MG63 (cell line): ENCODE data around the gene PTPRN2. TPM values are rescaled to one million over a fixed set of nuclear protein-coding genes. Genes with fewer than 3 reads are reported as not detected.
"Not testable (repeated sequence)": the region's sequence is repeated elsewhere in the genome, so short reads cannot be mapped to it uniquely, and the experiment has no call there.

Experiments
- DNase-seq: peaks from one replicate; pipeline ENCODE4 v3.0.0-alpha.2; 2020
- H3K27me3 ChIP-seq: fragments of 250-450 bp; sonication (Bioruptor Pico); 2 replicates; pipeline ENCODE4 v1.5.1; 2020; ENCODE audit warnings: mild to moderate bottlenecking, moderate library complexity
- H3K36me3 ChIP-seq: fragments of 250-450 bp; sonication (Bioruptor Pico); 2 replicates; pipeline ENCODE4 v1.5.1; 2020; ENCODE audit warnings: mild to moderate bottlenecking, moderate library complexity
- H3K4me3 ChIP-seq: fragments of 250-450 bp; sonication (Bioruptor Pico); 2 replicates; pipeline ENCODE4 v1.5.1; 2020; ENCODE audit warnings: mild to moderate bottlenecking, moderate library complexity
- H3K9me3 ChIP-seq: fragments of 250-450 bp; sonication (Bioruptor Pico); 2 replicates; pipeline ENCODE4 v1.5.1; 2020; ENCODE audit warnings: mild to moderate bottlenecking, moderate library complexity
- total RNA-seq: library from RNA; depleted of rRNA; stranded (reverse); fragments of >200 nt; shearing (Covaris generic); gene quantifications from 2 replicates; pipeline ENCODE4 v1.2.3, GENCODE V29; 2014; ENCODE audit warnings: low replicate concordance

Gene PTPRN2
- total RNA-seq, 1 experiment from 2014 or later: 0.16 TPM

DNA sequence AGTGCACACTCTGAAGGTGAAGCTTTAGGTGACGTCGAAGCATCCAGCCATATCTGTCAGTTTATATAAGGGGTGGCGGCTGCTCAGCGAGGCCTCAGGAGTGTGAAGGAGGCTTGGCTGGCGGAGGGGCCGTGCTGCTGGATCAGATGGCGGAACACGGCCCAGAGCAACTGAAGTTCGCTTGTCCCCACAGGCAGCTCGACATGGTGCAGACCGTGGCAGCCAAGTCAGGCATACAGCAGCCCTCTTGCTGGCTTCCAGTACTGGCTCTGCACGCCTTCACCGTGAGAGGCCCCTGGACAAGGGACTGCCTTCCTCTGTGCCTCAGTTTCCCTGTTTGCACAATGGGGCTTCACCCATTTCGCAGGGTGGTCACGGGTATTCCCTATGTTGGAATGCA lies 807.3 kb downstream of the PTPRN2 start:
- H3K9me3 ChIP-seq: no peaks in the 10 kb centered on the region
- no peak for DNase-seq
- no peak overlapping the region for H3K4me3 ChIP-seq
- no peaks in the 10 kb centered on the region for H3K27me3 ChIP-seq
- no peaks in the 10 kb centered on the region for H3K36me3 ChIP-seq

DNA sequence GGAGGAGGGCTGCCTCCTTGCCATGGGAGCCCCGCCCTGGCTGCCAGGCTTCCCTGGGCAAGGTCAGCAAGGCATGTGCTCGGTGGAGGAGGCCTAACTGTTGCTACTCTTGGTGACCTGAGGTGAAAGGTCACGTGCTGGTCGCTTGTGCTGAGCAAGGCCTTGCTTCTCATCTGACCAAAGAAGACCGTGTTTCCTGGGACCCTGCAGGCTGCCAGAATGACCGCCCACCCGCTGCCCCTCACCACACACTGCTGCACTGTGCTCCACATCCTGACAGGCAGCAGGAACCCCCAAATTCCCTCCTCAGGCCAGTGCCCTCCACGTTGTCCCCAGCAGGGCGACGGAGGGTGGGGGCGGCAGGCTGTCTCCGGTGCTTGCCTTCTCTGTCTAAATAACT lies 808.4 kb downstream of the PTPRN2 start:
- Histone ChIP-seq H3K27me3 (no peaks in the 10 kb centered on the region), H3K9me3 (no peaks in the 10 kb centered on the region), H3K4me3 (no peak overlapping the region), H3K36me3 (no peaks in the 10 kb centered on the region)
- DNase-seq: no peak

- H3K4me3 ChIP-seq, DNase-seq, H3K36me3 ChIP-seq, H3K9me3 ChIP-seq, H3K27me3 ChIP-seq: not testable (repeated sequence)
Observed at GRCh38 chr7:157777194-157777762, 810.3 kb downstream of the PTPRN2 start.

DNA sequence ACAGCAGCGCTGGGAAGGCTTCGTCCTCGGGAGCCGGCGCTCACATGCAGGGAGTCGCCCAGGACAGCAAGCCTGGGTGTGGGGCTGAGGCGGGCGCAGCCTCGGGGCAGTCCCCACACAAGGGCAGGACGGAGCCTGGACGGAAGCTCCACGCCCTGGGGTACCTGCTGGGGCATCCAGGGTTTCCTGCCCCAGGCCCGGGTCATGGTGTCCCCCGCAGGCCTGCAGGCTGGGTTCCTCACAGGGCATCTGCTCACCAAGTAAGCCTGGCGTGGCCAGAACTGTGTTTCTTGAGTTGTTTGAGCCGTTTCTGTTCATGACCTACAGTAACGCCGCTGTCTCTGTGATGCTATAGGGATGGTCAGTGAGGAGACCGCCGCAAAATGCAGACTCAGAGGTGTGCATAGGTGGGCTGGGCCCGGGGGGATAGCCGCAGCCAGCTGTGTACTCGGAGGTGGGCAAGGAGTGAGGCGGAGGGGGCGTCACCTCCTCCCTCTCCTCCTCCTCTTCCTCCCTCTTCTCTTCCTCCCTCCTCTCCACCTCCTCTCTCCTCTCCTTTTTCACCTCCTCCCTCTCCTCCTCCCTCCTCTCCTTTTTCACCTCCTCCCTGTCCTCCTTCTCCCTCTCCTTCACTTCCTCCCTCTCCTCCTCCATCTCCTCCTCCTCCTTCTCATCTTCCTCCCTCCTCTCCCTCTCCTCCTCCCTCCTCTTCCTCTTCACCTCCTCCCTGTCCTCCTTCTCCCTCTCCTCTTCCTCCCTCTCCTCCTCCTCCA lies 811.9 kb downstream of the PTPRN2 start:
- Histone ChIP-seq H3K27me3 (no peaks in the 10 kb centered on the region), H3K36me3 (no peaks in the 10 kb centered on the region), H3K9me3 (no peaks in the 10 kb centered on the region), H3K4me3 (no peak overlapping the region)
- no peak for DNase-seq

DNA sequence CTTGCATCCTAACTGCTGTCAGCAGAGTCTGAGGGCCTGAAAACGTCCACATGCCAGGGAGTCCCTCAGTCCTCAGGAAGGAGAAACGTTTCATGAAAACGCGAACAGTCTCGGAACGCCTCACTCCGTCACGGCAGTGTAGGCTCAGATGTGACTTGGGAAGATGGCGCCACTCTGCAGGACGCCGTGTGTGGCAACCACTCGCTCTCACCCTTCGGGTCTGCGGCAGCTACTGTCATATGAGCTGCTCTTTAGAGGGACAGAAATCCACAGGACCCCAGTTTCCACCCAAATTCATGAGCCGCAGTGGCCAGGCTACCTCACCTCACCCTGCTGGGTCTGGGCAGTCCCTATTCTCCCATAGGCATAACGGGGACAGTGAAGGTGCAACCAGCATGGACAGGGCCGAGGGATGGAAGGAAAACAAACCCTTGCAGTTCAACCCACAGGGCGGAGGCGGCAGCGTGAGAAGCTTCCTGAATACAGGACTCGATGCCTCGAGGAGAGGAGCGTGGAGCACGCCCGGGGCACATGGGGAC lies 812.5 kb downstream of the PTPRN2 start:
- H3K9me3 ChIP-seq: no peaks in the 10 kb centered on the region

GRCh38 chr7:157774495-157774894 lies 813.1 kb downstream of the PTPRN2 start:
- Histone ChIP-seq H3K9me3 (no peaks in the 10 kb centered on the region), H3K36me3 (no peaks in the 10 kb centered on the region), H3K27me3 (no peaks in the 10 kb centered on the region), H3K4me3 (no peak overlapping the region)
- DNase-seq: no peak

More for the DNA sequence above, 812.5 kb downstream of the PTPRN2 start:
- no peak for DNase-seq
- no peak overlapping the region for H3K4me3 ChIP-seq
- no peaks in the 10 kb centered on the region for H3K27me3 ChIP-seq
- H3K36me3 ChIP-seq: no peaks in the 10 kb centered on the region

DNA sequence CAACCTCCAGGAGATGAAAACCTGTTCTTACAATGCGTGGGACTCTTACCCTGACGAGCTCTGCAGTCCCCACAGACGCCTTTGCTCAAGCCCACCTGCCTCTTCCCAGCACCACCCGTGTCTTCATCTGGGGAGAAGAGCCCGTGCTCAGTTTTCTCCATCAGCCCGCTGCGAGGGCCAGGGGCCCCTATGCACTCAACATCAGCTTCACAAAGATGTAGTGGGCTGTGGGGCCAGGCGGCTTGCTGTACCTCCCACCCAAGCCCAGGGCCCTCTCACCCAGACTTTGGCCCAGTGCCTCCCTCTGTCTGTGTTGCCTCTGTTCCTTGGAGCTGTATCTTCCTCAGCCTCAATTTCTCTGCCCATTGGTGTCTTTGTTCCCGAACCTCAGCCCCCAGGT lies 814.3 kb downstream of the PTPRN2 start:
- DNase-seq: no peak
- no peaks in the 10 kb centered on the region for H3K36me3 ChIP-seq
- no peaks in the 10 kb centered on the region for H3K9me3 ChIP-seq
- H3K27me3 ChIP-seq: no peaks in the 10 kb centered on the region
- H3K4me3 ChIP-seq: no peak overlapping the region

DNA sequence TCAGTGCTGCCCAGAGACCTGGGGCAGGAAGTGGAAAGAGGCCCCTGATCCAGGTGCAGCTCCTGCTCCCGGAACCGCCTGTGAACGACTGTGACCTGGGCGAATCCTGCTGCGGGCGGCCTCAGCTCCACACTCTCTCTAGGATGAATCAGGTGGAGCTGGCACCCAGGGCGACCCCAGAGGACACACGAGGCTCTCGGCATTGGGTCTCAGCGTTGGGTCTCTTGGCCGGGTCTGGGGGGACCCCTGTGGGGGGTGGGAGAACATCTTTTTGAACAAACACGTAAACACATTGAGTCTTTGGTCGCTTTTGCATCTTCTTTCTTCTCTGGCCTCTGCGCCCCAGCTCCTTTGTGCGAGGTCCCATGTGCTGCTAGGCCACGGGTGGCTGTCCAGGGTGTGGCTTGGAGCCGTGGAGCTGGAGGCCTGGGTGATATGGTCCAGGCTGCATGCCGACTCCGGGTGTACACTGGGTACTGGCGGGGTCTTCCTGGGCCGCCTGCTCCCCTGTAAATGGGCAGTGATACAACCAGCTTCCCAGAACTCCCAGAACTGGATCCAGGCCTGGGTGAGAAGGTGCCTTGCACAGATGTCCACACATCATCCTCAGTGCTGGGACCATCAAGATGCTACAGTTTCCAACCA lies 815.0 kb downstream of the PTPRN2 start:
- H3K36me3 ChIP-seq: no peaks in the 10 kb centered on the region
- no peak for DNase-seq
- no peaks in the 10 kb centered on the region for H3K27me3 ChIP-seq
- H3K9me3 ChIP-seq: no peaks in the 10 kb centered on the region
- no peak overlapping the region for H3K4me3 ChIP-seq

DNA sequence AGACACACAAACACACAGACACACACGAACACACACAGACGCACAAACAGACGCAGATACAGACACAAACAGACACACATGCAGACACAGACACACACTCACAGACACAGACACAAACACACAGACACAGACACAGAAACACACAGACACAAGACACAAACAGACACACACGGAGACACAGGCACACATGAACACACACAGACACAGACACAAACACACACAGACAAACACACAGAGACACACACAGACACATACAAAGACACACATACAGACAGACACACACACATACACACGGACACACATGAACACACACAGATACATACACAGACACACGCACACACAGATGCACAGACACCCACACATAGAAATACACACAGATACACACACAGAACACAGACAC lies 815.9 kb downstream of the PTPRN2 start:
- no peak for DNase-seq
- H3K9me3 ChIP-seq: no peaks in the 10 kb centered on the region
- no peak overlapping the region for H3K4me3 ChIP-seq

DNA sequence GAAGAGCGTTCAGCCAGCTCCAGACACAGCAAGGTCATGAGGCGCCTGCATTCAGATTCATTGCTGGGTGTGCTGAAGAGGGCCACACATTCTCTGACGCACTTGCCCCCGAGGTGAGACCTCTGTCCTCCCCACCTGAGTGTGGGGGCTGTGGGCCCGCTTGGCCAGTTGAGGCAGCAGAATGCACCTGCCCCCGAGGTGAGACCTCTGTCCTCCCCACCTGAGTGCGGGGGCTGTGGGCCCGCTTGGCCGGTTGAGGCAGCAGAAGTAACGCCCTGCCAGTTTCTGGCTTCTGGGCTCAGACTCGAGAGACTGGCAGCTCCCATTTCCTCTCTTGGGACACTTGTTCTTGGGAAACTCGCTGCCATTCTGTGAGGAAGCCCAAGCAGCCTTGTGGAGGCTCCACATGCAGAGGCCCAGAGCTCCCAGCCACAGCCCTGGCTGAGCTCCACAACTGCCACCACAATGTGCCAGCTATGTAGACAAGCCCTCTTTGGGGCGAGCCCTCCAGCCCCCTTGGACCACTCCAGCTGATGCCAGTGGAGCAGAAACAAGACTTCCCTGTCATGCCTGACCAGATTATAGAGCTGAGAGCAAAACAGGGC lies 816.8 kb downstream of the PTPRN2 start:
- no peaks in the 10 kb centered on the region for H3K36me3 ChIP-seq
- no peaks in the 10 kb centered on the region for H3K27me3 ChIP-seq
- H3K9me3 ChIP-seq: no peaks in the 10 kb centered on the region
- H3K4me3 ChIP-seq: no peak overlapping the region
- DNase-seq: no peak

More for the DNA sequence above, 815.9 kb downstream of the PTPRN2 start:
- no peaks in the 10 kb centered on the region for H3K36me3 ChIP-seq
- no peaks in the 10 kb centered on the region for H3K27me3 ChIP-seq

GRCh38 chr7:157769526-157770215 lies 818.0 kb downstream of the PTPRN2 start:
- Histone ChIP-seq H3K27me3 (no peaks in the 10 kb centered on the region), H3K36me3 (no peaks in the 10 kb centered on the region), H3K9me3 (no peaks in the 10 kb centered on the region), H3K4me3 (no peak overlapping the region)
- DNase-seq: no peak

- no peaks in the 10 kb centered on the region for H3K9me3 ChIP-seq
- no peaks in the 10 kb centered on the region for H3K36me3 ChIP-seq
- DNase-seq: no peak
- H3K27me3 ChIP-seq: no peaks in the 10 kb centered on the region
- no peak overlapping the region for H3K4me3 ChIP-seq
Observed at GRCh38 chr7:157769086-157769485, 818.5 kb downstream of the PTPRN2 start.

- no peak for DNase-seq
- H3K9me3 ChIP-seq: no peaks in the 10 kb centered on the region
- no peak overlapping the region for H3K4me3 ChIP-seq
Observed at GRCh38 chr7:157768198-157768597, 819.4 kb downstream of the PTPRN2 start.

GRCh38 chr7:157767506-157768197 lies 820.0 kb downstream of the PTPRN2 start:
- H3K27me3 ChIP-seq: no peaks in the 10 kb centered on the region
- no peaks in the 10 kb centered on the region for H3K36me3 ChIP-seq
- no peak overlapping the region for H3K4me3 ChIP-seq
- no peak for DNase-seq
- no peaks in the 10 kb centered on the region for H3K9me3 ChIP-seq

More at GRCh38 chr7:157768198-157768597, 819.4 kb downstream of the PTPRN2 start:
- H3K27me3 ChIP-seq: no peaks in the 10 kb centered on the region
- no peaks in the 10 kb centered on the region for H3K36me3 ChIP-seq

GRCh38 chr7:157766098-157766497 lies 821.5 kb downstream of the PTPRN2 start:
- DNase-seq: no peak
- H3K36me3 ChIP-seq: no peaks in the 10 kb centered on the region
- no peaks in the 10 kb centered on the region for H3K27me3 ChIP-seq
- H3K9me3 ChIP-seq: no peaks in the 10 kb centered on the region
- H3K4me3 ChIP-seq: no peak overlapping the region

DNA sequence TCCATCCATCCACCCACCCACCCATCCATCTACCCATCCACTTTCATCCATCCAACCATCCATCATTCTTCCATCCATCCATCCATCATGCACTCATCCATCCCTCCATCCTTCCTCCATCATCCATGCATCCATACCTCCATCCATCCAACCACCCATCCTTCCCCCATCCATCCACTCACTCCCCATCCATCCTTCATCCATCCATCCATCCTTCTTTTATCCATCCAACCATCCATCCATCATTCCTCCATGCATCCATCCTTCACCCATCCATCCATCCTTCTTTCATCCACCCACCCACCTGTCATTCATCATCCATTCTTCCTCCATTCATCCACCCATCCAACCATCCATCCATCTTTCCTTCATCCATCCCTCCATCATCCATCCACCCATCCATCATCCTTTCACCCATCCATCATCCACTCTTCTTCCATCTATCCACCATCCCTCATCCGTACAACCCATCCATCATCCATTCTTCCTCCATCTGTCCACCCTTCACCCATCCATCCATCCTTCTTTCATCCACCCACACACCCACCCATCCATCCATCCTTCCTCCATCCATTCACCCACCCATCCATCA lies 822.6 kb downstream of the PTPRN2 start:
- H3K9me3 ChIP-seq: no peaks in the 10 kb centered on the region
- DNase-seq: no peak
- no peak overlapping the region for H3K4me3 ChIP-seq
- no peaks in the 10 kb centered on the region for H3K27me3 ChIP-seq
- no peaks in the 10 kb centered on the region for H3K36me3 ChIP-seq
